HFFc6 (cell line): ENCODE results near the gene RAB3A. TPM values are rescaled to one million over a fixed set of nuclear protein-coding genes. Genes with fewer than 3 reads are reported as not detected.

Experiments used
- DNase-seq: peaks from one replicate; pipeline ENCODE4 v3.0.0-alpha.2; 2018
- H3K27ac Mint-ChIP-seq: 2 replicates; pipeline ENCODE4 v1.8.0; 2020; ENCODE audit warnings: mild to moderate bottlenecking, mixed read lengths
- H3K27me3 Mint-ChIP-seq: 2 replicates; pipeline ENCODE4 v1.8.0; 2021; ENCODE audit warnings: mild to moderate bottlenecking, moderate library complexity, mixed read lengths; ENCODE audit not compliant: insufficient read depth
- H3K36me3 Mint-ChIP-seq: 2 replicates; pipeline ENCODE4 v1.8.0; 2021; ENCODE audit warnings: low read depth, mixed read lengths
- H3K4me1 Mint-ChIP-seq: 2 replicates; pipeline ENCODE4 v1.8.0; 2020; ENCODE audit warnings: low read depth, mixed read lengths
- H3K4me3 Mint-ChIP-seq: 2 replicates; pipeline ENCODE4 v1.8.0; 2020; ENCODE audit warnings: mild to moderate bottlenecking, moderate library complexity, mixed read lengths
- H3K9me3 Mint-ChIP-seq: 2 replicates; pipeline ENCODE4 v1.8.0; 2020; ENCODE audit warnings: mild to moderate bottlenecking, mixed read lengths
- CTCF ChIP-seq: fragments of 200-600 bp; sonication (generic); IDR thresholded peaks from 2 replicates; pipeline ENCODE4 v1.5.0; 2021; ENCODE audit warnings: antibody characterized with exemption, mild to moderate bottlenecking
- total RNA-seq, 6 experiments: library from RNA; stranded (reverse); fragmentation: NEBNext Ultra II Directional; extraction: Animal tissue kit (Norgen Biotek cat#: 25700); gene quantifications; 2 replicates in 1 of 6; 3 replicates in 5 of 6; pipeline ENCODE4 v1.2.3, GENCODE V29; 2021

The RAB3A gene
- total RNA-seq, 6 experiments from 2014 or later = 6.1 to 9.0 (median 7.3) TPM

GRCh38 chr19:18194181-18194530, 9.7 kb downstream of the RAB3A start:
- DNase-seq = no peak
- Mint-ChIP-seq H3K36me3 (no peaks in the 10 kb centered on the region), H3K27ac (peak overlapping the region; percentile 97), H3K4me3 (peak overlapping the region; percentile 98), H3K27me3 (peaks cover 10% of the 10 kb centered on the region), H3K9me3 (no peaks in the 10 kb centered on the region), H3K4me1 (peaks cover 18% of the 10 kb centered on the region)
- TF ChIP-seq CTCF = no peak

GRCh38 chr19:18193388-18194180, 10.3 kb downstream of the RAB3A start:
- H3K4me1 Mint-ChIP-seq = peaks cover 18% of the 10 kb centered on the region
- peak overlapping the region; percentile 98 for H3K4me3 Mint-ChIP-seq
- H3K27me3 Mint-ChIP-seq = peaks cover 11% of the 10 kb centered on the region
- TF ChIP-seq CTCF = peak; percentile 43
- peak overlapping the region; percentile 97 for H3K27ac Mint-ChIP-seq
- no peaks in the 10 kb centered on the region for H3K9me3 Mint-ChIP-seq
- no peak for DNase-seq
- no peaks in the 10 kb centered on the region for H3K36me3 Mint-ChIP-seq

- Mint-ChIP-seq H3K4me1 (peaks cover 18% of the 10 kb centered on the region), H3K27ac (peak within 1 kb of the TSS; percentile 97), H3K36me3 (no peaks in the 10 kb centered on the region), H3K27me3 (peaks cover 8% of the 10 kb centered on the region), H3K4me3 (peak within 1 kb of the TSS; percentile 98), H3K9me3 (no peaks in the 10 kb centered on the region)
- TF ChIP-seq CTCF = no peak
- DNase-seq = peak; percentile 100
Observed at GRCh38 chr19:18192673-18193387, 11.0 kb downstream of the RAB3A start, which contains the start of gene MPV17L2. MPV17L2 (plus strand) TSS chr19:18193218; CDS start chr19:18193282, 64 bp downstream.

GRCh38 chr19:18191640-18192062, 12.2 kb downstream of the RAB3A start:
- H3K4me1 Mint-ChIP-seq = peaks cover 18% of the 10 kb centered on the region
- H3K36me3 Mint-ChIP-seq = no peaks in the 10 kb centered on the region
- no peaks in the 10 kb centered on the region for H3K9me3 Mint-ChIP-seq
- H3K27ac Mint-ChIP-seq = peak overlapping the region; percentile 97
- DNase-seq = no peak
- no peak for TF ChIP-seq CTCF
- peak overlapping the region; percentile 98 for H3K4me3 Mint-ChIP-seq
- H3K27me3 Mint-ChIP-seq = peaks cover 8% of the 10 kb centered on the region

GRCh38 chr19:18190278-18190677, 13.6 kb downstream of the RAB3A start:
- no peaks in the 10 kb centered on the region for H3K36me3 Mint-ChIP-seq
- H3K4me3 Mint-ChIP-seq = no peak overlapping the region
- TF ChIP-seq CTCF = no peak
- H3K27ac Mint-ChIP-seq = no peak overlapping the region
- H3K4me1 Mint-ChIP-seq = peaks cover 18% of the 10 kb centered on the region
- DNase-seq = no peak
- H3K9me3 Mint-ChIP-seq = no peaks in the 10 kb centered on the region
- peaks cover 9% of the 10 kb centered on the region for H3K27me3 Mint-ChIP-seq
